ENCODE data around the gene PLA2G2A. TPM values are rescaled to one million over a fixed set of nuclear protein-coding genes. Genes with fewer than 3 reads are reported as not detected.
"Not testable (repeated sequence)": the region's sequence is repeated elsewhere in the genome, so short reads cannot be mapped to it uniquely, and the experiment has no call there.

Gene PLA2G2A
- total RNA-seq, 1 donor from 2014 or later, result 12.3 TPM

GRCh38 chr1:19932866-19933265 is 46.6 kb downstream of the PLA2G2A start:
- no peak for DNase-seq (ENCODE audit: low spot score)

- DNase-seq (ENCODE audit: low spot score), result not testable (repeated sequence)
Measured at GRCh38 chr1:19927130-19927421, 52.3 kb downstream of the PLA2G2A start.

- DNase-seq (ENCODE audit: low spot score), result no peak
Measured at GRCh38 chr1:19926296-19927129, 52.9 kb downstream of the PLA2G2A start.

Other genes with a start within 250 kb of the PLA2G2A start
- gene TMCO4, start 179.7 kb downstream of the PLA2G2A start, total RNA-seq (ENCODE audit: insufficient read depth, low replicate concordance), result 4.1 TPM
- gene RNF186, start 164.3 kb downstream of the PLA2G2A start, total RNA-seq (ENCODE audit: insufficient read depth, low replicate concordance), result not detected
- 8.4 TPM for gene OTUD3, start 97.2 kb downstream of the PLA2G2A start, total RNA-seq (ENCODE audit: insufficient read depth, low replicate concordance)
- not detected for gene PLA2G2E, start 56.0 kb downstream of the PLA2G2A start, total RNA-seq (ENCODE audit: insufficient read depth, low replicate concordance)
- gene PLA2G5, start 90.6 kb upstream of the PLA2G2A start, total RNA-seq (ENCODE audit: insufficient read depth, low replicate concordance), result 4.8 TPM
- not detected for gene PLA2G2D, start 139.9 kb upstream of the PLA2G2A start, total RNA-seq (ENCODE audit: insufficient read depth, low replicate concordance)
- gene PLA2G2F, start 159.7 kb upstream of the PLA2G2A start, total RNA-seq (ENCODE audit: insufficient read depth, low replicate concordance), result 1.2 TPM
- 0.48 TPM for gene UBXN10, start 206.5 kb upstream of the PLA2G2A start, total RNA-seq (ENCODE audit: insufficient read depth, low replicate concordance)
- 0.48 TPM for gene PLA2G2C, start 206.9 kb upstream of the PLA2G2A start, total RNA-seq (ENCODE audit: insufficient read depth, low replicate concordance)

All from umbilical cord (tissue), 2 donors.